Neural progenitor cell (in vitro differentiated cells): ENCODE data around the gene CRMP1.

Experiments
- EZH2 ChIP-seq: fragments of 200-600 bp; sonication (generic); IDR thresholded peaks from 2 replicates; pipeline ENCODE4 v1.6.1; 2017; ENCODE audit warnings: antibody characterized with exemption, mild to moderate bottlenecking, moderate library complexity
- TF ChIP-seq, protein P1 (sequence below): fragments of 200-600 bp; sonication (generic); IDR thresholded peaks from 2 replicates; pipeline ENCODE4 v1.5.1; 2017; ENCODE audit warnings: antibody characterized with exemption, mild to moderate bottlenecking

DNA sequence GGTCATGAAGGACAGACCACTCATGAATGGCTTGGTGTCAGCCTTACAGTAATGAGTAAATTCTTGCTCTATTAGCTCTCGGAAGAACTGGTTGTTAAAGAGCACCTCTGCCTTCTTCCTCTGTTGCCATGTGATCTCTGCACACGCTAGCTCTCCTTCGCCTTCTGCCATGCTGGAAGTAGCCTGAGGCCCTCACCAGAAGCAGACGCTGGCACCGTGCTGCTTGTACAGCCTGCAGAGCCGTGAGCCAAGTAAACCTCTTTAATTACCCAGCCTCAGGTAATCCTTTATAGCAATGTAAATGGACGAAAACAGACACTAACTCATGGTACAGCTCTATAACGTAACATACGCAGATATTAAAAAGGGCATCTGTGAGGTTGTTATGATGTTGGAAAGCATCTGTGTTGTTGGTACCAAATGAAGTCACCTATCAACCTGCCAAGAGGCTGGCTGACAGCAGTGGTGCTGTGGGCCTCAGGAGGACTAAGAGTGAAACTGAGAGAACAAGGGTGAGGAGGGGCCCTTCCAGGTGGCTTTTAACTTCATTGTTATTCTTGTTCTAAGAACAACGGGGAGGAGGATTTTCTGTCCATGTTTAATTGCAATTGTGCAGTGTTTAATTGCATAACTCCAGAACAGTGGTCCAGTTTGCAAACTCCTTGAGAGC, 69.2 kb downstream of the CRMP1 start:
- TF ChIP-seq EZH2, result no peak
- TF ChIP-seq, protein P1, sequence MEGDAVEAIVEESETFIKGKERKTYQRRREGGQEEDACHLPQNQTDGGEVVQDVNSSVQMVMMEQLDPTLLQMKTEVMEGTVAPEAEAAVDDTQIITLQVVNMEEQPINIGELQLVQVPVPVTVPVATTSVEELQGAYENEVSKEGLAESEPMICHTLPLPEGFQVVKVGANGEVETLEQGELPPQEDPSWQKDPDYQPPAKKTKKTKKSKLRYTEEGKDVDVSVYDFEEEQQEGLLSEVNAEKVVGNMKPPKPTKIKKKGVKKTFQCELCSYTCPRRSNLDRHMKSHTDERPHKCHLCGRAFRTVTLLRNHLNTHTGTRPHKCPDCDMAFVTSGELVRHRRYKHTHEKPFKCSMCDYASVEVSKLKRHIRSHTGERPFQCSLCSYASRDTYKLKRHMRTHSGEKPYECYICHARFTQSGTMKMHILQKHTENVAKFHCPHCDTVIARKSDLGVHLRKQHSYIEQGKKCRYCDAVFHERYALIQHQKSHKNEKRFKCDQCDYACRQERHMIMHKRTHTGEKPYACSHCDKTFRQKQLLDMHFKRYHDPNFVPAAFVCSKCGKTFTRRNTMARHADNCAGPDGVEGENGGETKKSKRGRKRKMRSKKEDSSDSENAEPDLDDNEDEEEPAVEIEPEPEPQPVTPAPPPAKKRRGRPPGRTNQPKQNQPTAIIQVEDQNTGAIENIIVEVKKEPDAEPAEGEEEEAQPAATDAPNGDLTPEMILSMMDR, result no peak
